Left renal pelvis (tissue), 4 donors: Measurements from ENCODE around the gene DRC1. TPM values are rescaled to one million over a fixed set of nuclear protein-coding genes. Genes with fewer than 3 reads are reported as not detected.
A peak's percentile ranks its signal among the peaks of the same experiment; 100 is the strongest.

Source experiments
- DNase-seq, 4 donors: peaks; one replicate each; pipeline ENCODE4 v3.0.0-alpha.2; 2013; ENCODE audit warnings: low read depth in 4 of 4, low spot score in 3 of 4
- polyA plus RNA-seq, 4 donors: library from polyadenylated mRNA; unstranded; fragments of 120-200 nt; gene quantifications; one replicate each; pipeline ENCODE4 v1.2.1, GENCODE V29; 2013; ENCODE audit not compliant: insufficient read length in 4 of 4

The DRC1 gene
- polyA plus RNA-seq, 4 donors: 0.29 to 3.6 (median 3.3) TPM

- no peak for DNase-seq
Observed at GRCh38 chr2:26488463-26489212, 86.9 kb downstream of the DRC1 start.

- no peak for DNase-seq
Observed at GRCh38 chr2:26489213-26489850, 87.6 kb downstream of the DRC1 start.

DNA sequence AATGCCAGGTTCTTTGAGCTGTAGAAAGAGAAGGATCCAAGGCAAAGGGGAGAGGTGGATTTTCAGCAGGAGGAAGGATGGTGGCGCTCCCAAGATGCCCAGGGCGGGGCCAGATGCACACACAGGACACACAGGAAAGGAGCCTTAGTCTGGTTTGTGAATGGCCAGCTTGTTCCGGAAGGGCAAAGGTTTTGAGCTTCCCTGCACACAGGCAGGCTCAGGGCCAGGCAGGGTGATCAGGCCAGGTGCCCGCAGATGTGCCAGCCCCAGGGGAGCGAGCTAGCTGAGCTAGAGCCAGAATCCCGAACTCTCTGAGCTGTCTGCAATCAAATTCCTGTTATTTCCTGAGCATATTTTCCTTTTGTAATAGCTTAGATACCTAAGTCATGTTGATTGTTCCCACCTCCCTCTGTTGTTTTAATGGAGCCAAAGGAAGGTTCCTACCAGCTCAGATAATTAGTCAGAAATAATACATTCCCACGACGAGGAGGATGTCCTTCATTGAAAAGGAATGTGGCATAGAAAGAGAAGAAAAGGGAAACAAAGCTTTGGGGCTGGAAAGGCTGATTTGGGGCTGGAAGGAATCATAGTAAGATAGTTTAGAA is 89.9 kb downstream of the DRC1 start:
- DNase-seq: no peak

DNA sequence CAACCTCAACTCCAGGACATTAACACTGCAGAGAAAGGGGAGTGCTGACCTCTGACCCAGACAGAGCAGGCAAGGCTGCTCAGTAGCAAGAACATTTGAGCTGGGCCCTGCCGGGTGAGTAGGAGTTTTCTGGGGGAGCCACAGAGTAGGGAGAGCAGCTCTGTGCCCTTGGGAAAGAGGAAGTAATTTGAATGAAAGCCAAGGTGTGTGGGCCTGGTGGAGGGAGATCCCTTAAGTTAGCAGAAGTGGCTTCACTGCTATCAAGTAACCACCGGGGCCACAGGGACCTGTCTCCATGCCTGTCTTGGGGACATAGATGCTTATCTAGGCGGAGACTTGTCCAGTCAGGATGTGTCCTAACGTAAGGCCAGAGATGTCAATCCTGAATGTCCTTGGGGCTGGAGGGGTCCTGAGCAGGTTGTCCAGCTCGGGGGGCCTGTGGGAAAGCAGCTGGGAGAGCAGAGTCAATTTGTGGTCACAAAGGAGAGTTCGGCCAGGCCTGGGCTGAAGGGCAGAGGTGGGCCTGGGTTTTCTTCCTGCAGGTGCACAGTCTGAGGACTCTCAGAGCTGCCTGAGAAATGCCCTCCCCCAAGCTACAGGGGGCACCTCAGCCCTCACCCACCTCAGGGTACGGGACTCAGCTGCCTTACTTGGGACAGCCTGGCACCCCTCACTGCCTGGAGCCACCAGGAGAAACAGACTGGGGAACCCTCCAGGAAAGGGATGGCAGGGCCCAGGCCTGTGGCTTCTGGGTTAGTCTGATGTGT is 91.2 kb downstream of the DRC1 start:
- no peak for DNase-seq

DNA sequence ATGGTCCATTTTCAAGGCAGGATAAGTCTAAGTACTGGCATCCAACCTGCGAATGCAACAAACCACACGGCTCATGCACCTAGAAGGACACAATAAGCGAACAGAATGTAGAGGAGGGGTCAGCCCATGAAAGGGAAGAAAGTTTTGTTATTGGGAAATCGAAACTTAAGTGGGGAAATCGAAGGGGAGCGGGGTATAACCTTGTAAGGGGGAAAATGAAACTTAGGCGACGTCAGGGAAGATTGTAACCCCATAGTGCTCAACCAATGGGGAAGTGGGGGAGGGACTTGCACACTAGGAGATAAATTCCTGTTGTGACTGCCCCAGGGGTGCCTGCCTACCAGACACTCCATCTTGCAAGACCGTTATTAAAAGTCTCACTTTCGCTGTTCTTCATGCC is 91.8 kb downstream of the DRC1 start:
- no peak for DNase-seq

- DNase-seq: no peak
Observed at GRCh38 chr2:26494199-26494598, 92.5 kb downstream of the DRC1 start.

DNA sequence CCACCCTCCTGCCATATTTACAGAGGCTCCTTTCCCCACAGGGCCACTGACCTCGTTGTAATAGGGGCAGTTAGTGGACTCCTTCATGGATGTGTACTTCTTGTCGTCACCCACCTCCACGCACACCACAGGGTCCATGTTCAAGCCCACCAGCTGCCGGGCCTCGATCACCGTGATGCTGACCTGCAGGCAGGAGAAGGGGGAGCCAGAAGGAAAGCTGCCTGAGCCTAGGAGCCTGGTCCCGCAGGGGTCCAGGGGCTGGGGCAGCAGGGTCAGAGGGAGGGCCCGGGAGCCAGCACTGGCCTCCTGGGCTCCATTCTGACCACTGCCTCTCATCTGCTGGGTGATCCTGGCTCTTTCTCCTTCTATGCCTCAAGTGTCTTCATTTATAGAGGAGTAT is 93.2 kb downstream of the DRC1 start:
- DNase-seq: no peak

DNA sequence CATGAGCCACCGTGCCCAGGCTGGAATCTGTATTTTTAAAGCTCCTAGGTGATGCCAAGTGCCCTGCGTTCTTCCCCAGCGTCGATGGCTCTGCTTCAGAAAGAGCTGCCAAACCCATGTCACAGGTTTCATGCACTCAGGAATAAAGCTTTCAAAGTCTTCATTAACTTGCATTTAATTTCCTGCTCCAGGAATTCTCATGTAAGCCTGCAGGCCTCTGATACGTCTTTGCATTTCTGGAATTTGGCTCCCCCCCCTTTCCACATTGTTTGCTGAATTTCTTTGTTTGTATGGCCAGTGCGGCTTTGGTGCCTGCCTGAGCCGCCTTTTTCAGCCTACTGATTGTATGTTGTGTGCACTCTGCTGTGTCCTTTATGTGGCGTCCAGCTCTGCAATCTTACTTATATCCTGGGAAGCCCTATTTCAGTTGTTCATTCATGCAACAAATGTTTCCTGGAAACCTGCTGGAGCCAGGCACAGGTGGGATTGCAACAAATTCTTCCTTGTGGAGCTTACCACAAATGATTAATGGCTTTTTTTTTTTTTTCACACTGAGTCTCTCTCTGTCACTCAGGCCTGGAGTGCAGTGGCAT is 94.1 kb downstream of the DRC1 start:
- DNase-seq: peak; percentile 35 to 72 (median 53)

DNA sequence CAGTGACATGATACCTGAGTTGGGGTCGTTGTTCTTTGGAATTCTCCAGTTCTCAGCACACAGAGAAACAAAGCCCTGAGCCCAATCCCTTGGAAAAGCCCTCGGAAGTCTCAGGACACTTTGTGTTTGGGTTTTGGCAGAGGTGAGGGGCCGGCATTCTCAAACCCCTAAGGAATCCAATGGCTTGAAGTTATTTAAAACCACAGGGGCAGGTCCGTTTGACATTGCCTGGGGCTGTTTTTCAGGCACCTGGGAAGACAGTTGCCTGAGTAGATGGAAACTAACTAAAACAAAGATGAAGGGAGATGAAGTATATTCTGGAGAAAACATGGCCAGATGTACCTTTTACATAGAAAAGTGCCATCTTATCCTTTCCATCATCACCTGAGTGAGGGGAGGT is 98.7 kb downstream of the DRC1 start:
- DNase-seq: no peak

DNA sequence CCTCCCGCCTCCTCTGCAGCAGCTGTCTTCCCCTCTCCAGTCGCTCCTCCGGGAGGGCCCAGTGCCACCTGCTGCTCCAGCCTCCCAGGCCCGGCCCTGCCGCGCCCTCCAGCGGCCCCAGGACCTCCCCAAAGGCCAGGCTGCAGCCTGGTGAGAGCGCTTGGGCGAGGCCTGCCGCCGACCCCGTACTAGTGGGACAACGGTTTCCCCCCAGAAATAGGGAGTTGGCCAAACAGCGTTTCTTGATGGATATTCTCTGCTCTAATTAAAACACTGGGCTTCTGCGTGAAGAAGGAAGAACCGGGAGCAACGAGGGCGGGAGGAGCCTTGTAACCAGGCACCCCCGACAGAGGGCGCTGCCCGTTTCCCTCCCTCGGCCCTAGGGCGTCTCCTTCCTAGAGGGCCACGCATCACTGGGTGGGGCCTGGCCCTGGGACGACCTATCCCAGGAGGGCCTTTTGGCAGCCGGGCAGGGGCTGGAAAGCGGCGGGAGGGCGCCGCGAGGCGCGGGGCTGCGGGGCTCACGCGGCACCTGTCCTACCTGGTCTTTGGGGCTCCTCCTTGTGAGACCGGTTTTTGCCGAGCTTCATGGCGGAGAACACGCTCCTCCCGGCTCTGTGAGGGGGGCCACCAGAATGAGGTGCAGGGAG is 101.6 kb downstream of the DRC1 start:
- peak; percentile 48 to 64 (median 60) for DNase-seq

DNA sequence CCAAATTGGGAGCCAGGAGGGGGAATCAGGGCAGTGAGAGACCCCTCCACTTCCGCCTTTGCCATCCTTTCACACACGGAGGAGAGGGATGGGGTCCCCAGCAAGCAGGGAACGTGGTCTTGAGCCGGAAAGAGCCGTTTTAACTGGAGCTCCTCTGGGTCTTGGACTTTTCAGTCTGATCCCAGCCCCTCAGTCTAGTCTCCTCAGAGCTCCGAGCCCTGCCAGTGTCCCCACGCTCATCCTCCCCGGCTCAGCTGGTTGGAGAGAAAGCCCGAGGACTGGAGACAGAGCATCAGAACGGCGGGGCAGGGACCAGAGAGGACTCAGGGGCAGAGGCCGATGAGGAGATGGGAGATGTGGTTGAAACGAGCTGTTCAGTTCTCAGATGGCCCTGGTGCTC is 102.3 kb downstream of the DRC1 start:
- no peak for DNase-seq

- no peak for DNase-seq
Observed at GRCh38 chr2:26506279-26506678, 104.6 kb downstream of the DRC1 start.

Other genes starting within 250 kb of the DRC1 start
- 1 to 10 TPM; 6.0 to 8.7 (median 6.6) TPM for gene GAREM2, start 228.8 kb upstream of the DRC1 start, polyA plus RNA-seq
- gene HADHA, start 157.3 kb upstream of the DRC1 start, polyA plus RNA-seq: 100 to 1,000 TPM; 165 to 244 (median 205) TPM
- 100 to 1,000 TPM; 114 to 175 (median 167) TPM for gene HADHB, start 157.0 kb upstream of the DRC1 start, polyA plus RNA-seq
- 10 to 100 TPM; 11.5 to 26.7 (median 24.3) TPM for gene SELENOI, start 55.8 kb upstream of the DRC1 start, polyA plus RNA-seq
- gene ADGRF3, start 55.1 kb upstream of the DRC1 start, polyA plus RNA-seq: 1 to 10 TPM in 3 of 4 donors, under 1 TPM in 1; 0.61 to 2.9 (median 2.3) TPM
- gene OTOF, start 76.2 kb downstream of the DRC1 start, polyA plus RNA-seq: under 1 TPM; 0.09 to 0.32 (median 0.20) TPM
- under 1 TPM in 3 of 4 donors, not detected in 1; 0.50 to 0.78 (median 0.72) TPM for gene CIB4, start 239.4 kb downstream of the DRC1 start, polyA plus RNA-seq